GM23338 (cell line): ENCODE data around the gene CRYBG2.

Source experiments
- EZH2 ChIP-seq: fragments of 200-600 bp; sonication (generic); IDR thresholded peaks from one replicate; pipeline ENCODE4 v1.8.0; 2017; ENCODE audit warnings: antibody characterized with exemption, mild to moderate bottlenecking, low read depth; ENCODE audit not compliant: unreplicated experiment
- EZH2phosphoT487 ChIP-seq: fragments of 200-600 bp; sonication (generic); IDR thresholded peaks from one replicate; pipeline ENCODE4 v1.8.1; 2018; ENCODE audit warnings: antibody characterized with exemption; ENCODE audit not compliant: unreplicated experiment
- NANOG ChIP-seq: IDR thresholded peaks from 2 replicates; pipeline ENCODE4 v1.6.1; 2016; ENCODE audit warnings: antibody characterized with exemption, borderline replicate concordance
- POLR2AphosphoS5 ChIP-seq: IDR thresholded peaks from 2 replicates; pipeline ENCODE4 v1.6.1; 2016; ENCODE audit warnings: antibody characterized with exemption, low read depth
- TF ChIP-seq, protein P1 (sequence below), 2 experiments: fragments of 200-600 bp in 1 of 2; sonication (generic) in 1 of 2; conservative IDR thresholded peaks; 2 replicates each; pipeline versions ENCODE4 v1.5.1 to v1.6.1; 2016 to 2017; ENCODE audit warnings: antibody characterized with exemption in 2 of 2, low read depth in 2 of 2, mild to moderate bottlenecking in 2 of 2, moderate library complexity in 1 of 2

DNA sequence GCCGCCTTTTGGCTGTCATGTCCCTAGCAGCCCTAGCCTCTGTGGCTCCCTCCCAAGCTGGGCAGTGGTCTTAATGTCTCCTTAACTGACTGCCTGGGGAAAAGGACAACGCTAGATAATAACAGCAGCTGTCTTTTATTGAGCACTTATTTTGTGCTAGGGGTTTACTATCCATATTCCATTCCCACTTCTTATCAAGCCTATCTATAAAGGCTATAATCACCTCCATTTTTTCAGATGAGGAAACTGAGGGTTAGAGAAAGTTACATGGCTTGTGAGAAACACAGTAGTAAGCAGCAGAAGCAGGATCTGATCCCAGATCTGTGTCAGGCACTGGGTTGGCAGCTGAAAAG is 67.9 kb downstream of the CRYBG2 start:
- TF ChIP-seq EZH2 (no peak), POLR2AphosphoS5 (no peak), NANOG (no peak), EZH2phosphoT487 (no peak)
- TF ChIP-seq, protein P1, sequence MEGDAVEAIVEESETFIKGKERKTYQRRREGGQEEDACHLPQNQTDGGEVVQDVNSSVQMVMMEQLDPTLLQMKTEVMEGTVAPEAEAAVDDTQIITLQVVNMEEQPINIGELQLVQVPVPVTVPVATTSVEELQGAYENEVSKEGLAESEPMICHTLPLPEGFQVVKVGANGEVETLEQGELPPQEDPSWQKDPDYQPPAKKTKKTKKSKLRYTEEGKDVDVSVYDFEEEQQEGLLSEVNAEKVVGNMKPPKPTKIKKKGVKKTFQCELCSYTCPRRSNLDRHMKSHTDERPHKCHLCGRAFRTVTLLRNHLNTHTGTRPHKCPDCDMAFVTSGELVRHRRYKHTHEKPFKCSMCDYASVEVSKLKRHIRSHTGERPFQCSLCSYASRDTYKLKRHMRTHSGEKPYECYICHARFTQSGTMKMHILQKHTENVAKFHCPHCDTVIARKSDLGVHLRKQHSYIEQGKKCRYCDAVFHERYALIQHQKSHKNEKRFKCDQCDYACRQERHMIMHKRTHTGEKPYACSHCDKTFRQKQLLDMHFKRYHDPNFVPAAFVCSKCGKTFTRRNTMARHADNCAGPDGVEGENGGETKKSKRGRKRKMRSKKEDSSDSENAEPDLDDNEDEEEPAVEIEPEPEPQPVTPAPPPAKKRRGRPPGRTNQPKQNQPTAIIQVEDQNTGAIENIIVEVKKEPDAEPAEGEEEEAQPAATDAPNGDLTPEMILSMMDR (conservative IDR thresholded peaks at IDR 0.05; ENCODE audit: low read depth in 2 of 2) = no peak
